Measurements from ENCODE around the gene RERE. TPM values are rescaled to one million over a fixed set of nuclear protein-coding genes. Genes with fewer than 3 reads are reported as not detected.

Gene RERE
- total RNA-seq, 1 experiment from 2014 or later = 161 TPM

GRCh38 chr1:8458607-8459006 lies 358.8 kb downstream of the RERE start:
- Mint-ChIP-seq H3K27me3 (ENCODE audit: low read depth) (no peaks in the 10 kb centered on the region), H3K4me1 (peaks cover 64% of the 10 kb centered on the region), H3K27ac (0 out of 2 replicates have a peak overlapping the region, but pooled peaks have one; percentile 53), H3K36me3 (0 out of 2 replicates have a peak, but pooled peaks cover 3% of the 10 kb centered on the region), H3K9me3 (no peaks in the 10 kb centered on the region), H3K4me3 (no peak overlapping the region)
- DNase-seq (ENCODE audit: low spot score) (no peak), ATAC-seq (no peak)
- ChIA-PET POLR2A (no interaction called here), CTCF (no interaction called here)
- TF ChIP-seq ARID4B (CRISPR knock-in tag; IDR thresholded peaks at IDR 0.05; ENCODE audit: borderline replicate concordance) (no peak), ATF1 (CRISPR knock-in tag; IDR thresholded peaks at IDR 0.05) (no peak), ETV6 (CRISPR knock-in tag; IDR thresholded peaks at IDR 0.05) (no peak), ZNF425 (CRISPR knock-in tag; conservative IDR thresholded peaks at IDR 0.05) (no peak), STAT6 (CRISPR knock-in tag; conservative IDR thresholded peaks at IDR 0.05; ENCODE audit: low read depth) (no peak), CBFB (CRISPR knock-in tag; IDR thresholded peaks at IDR 0.05; ENCODE audit: low read depth) (no peak), FOXJ3 (CRISPR knock-in tag; IDR thresholded peaks at IDR 0.05; ENCODE audit: borderline replicate concordance) (no peak), CREM (CRISPR knock-in tag; IDR thresholded peaks at IDR 0.05) (no peak), FOXP4 (CRISPR knock-in tag; IDR thresholded peaks at IDR 0.05) (no peak), NFATC4 (CRISPR knock-in tag; IDR thresholded peaks at IDR 0.05) (no peak), NR1H2 (CRISPR knock-in tag; IDR thresholded peaks at IDR 0.05) (no peak), E2F5 (CRISPR knock-in tag; IDR thresholded peaks at IDR 0.05) (no peak), AFF4 (CRISPR knock-in tag; IDR thresholded peaks at IDR 0.05; ENCODE audit: borderline replicate concordance) (no peak), ZNF263 (CRISPR knock-in tag; IDR thresholded peaks at IDR 0.05; ENCODE audit: low read depth) (no peak), ELF4 (CRISPR knock-in tag; IDR thresholded peaks at IDR 0.05; ENCODE audit: low read depth) (no peak), GRHL2 (CRISPR knock-in tag; IDR thresholded peaks at IDR 0.05; ENCODE audit: insufficient replicate concordance, severe bottlenecking) (no peak), E2F4 (CRISPR knock-in tag; IDR thresholded peaks at IDR 0.05; ENCODE audit: borderline replicate concordance, low read depth) (no peak), TEAD1 (CRISPR knock-in tag; IDR thresholded peaks at IDR 0.05) (no peak), ZNF396 (CRISPR knock-in tag; IDR thresholded peaks at IDR 0.05; ENCODE audit: borderline replicate concordance) (no peak), ZNF416 (CRISPR knock-in tag; IDR thresholded peaks at IDR 0.05) (no peak)

Measured in WTC11 (cell line).